ENCODE measurements around the gene SIAE.
A peak's percentile ranks its signal among the peaks of the same experiment; 100 is the strongest.

SIAE gene

GRCh38 chr11:124670732-124671131 lies 2.8 kb downstream of the SIAE start:
- intact Hi-C loops (cut with DNase I), result loop anchor here (5.0 kb wide), 1 partner anchor 77 kb away; no protein-coding TSS in a partner anchor
- peak in 32 of 42 donors; percentile 25 to 78 (median 50) for DNase-seq

GRCh38 chr11:124669193-124669592 lies 4.3 kb downstream of the SIAE start:
- intact Hi-C loops (cut with DNase I), result loop anchor here (5.0 kb wide), 1 partner anchor 168 kb away; no protein-coding TSS in a partner anchor
- DNase-seq, result peak in 27 of 42 donors; percentile 17 to 83 (median 52)

DNA sequence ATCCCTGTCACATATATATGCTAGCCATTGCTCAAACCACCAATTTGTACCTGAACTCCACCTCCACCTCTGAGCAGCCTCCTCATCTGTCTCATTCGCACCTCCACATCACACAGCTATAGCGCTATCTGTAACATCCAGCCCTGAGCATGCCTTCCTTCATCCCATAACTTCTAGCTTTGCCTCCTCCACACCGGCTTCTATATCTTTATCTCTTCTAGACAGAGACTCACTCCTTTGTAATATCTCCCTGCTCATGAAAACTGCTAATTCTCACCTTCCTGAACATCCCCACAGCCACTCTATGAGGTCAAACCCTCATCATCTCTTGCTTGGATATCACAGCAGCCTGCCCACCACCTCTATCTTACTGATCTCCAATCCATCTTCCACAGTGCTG lies 5.9 kb downstream of the SIAE start:
- intact Hi-C loops (cut with DNase I), result loop anchor here (5.0 kb wide), 1 partner anchor 170 kb away; no protein-coding TSS in a partner anchor
- DNase-seq, result peak in 11 of 42 donors; percentile 16 to 69 (median 30)

DNA sequence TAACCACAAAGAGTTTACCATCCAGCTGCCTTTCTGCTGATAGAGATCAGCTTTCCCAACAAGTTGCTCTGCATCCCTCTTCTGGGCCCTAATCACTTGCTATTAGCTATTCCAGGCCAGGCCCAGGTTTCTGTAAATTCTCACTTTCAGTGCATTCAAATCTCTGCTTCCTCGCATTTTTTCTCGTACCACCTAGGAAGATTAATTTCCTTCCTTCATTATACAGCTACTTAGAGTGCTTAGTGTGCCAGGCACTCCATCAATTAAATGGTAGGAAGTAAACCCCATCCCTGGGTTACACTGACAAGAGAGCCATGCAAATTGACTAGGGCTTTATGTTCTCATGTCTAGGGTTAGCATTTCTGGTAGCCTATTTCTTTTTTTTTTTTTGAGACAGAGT lies 9.7 kb downstream of the SIAE start:
- intact Hi-C loops (cut with DNase I), result no loop called here
- no peak for DNase-seq

DNA sequence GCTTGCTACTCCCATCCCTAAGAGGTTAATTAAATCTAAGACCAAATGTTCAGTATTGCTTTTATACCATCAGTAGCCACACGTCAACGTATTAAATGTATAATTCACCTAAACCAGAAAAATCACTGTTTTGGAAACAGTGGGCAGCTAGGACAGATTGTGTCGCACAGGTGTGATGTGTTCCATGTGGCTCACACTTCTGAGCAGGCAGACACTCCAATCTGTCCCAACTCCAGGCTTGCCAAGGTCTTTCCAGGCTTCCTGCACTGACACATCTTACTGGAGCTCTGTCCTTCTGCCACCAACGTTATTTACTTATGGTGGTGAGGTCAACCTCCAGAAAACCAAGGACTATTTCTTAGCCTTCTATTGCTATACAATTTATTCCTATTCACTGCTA lies 11.4 kb downstream of the SIAE start:
- DNase-seq, result no peak

GRCh38 chr11:124661553-124661952 lies 12.0 kb downstream of the SIAE start:
- DNase-seq, result no peak
- intact Hi-C loops (cut with DNase I), result no loop called here

More for the DNA sequence above, 11.4 kb downstream of the SIAE start:
- intact Hi-C loops (cut with DNase I), result no loop called here

DNA sequence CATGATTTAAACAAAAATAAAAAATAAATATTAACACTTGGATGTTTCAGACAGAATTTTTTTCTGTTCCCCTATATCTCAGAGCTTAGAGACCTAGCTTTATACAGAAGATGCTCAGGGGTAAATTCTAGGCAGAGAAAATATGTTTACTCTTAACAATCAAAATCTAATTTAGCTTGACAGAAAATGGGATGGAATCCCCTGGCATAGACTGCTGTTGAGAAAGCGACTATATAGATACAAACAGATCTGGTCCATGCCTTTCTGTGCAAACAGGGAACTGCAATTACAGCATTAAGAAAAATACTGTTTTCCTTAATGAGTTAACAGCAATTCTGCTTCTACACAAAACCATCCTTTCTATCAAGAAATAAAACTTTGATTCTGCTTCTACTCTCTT lies 14.6 kb downstream of the SIAE start:
- DNase-seq, result no peak
- intact Hi-C loops (cut with DNase I), result no loop called here

GRCh38 chr11:124658501-124658900 lies 15.0 kb downstream of the SIAE start:
- no peak for DNase-seq
- intact Hi-C loops (cut with DNase I), result no loop called here

DNA sequence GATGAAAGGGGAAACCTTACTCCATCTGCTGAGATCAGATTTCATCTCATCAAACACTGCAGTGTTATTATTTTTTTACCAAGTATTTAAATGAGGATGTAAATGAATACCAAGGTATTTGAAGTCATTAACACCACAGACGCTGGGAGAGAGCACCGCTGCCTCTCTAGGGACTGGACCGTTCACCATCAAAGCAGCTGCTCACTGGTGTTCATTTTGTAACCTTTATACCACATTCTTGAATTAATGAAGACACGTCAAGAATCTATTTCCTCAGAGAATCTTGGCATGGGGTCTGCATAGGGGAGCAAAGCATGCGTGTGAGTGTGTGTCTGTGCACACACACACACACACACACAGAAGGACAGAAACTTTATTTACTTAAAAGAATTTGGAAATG lies 15.6 kb downstream of the SIAE start:
- intact Hi-C loops (cut with DNase I), result no loop called here

GRCh38 chr11:124656774-124657630 lies 16.5 kb downstream of the SIAE start:
- intact Hi-C loops (cut with DNase I), result no loop called here

More for the DNA sequence above, 15.6 kb downstream of the SIAE start:
- DNase-seq, result no peak

GRCh38 chr11:124648610-124649009 lies 24.9 kb downstream of the SIAE start:
- intact Hi-C loops (cut with DNase I), result no loop called here
- no peak for DNase-seq

More at GRCh38 chr11:124656774-124657630, 16.5 kb downstream of the SIAE start:
- DNase-seq, result peak in 39 of 42 donors; percentile 17 to 93 (median 65)

GRCh38 chr11:124646148-124646547 lies 27.4 kb downstream of the SIAE start:
- intact Hi-C loops (cut with DNase I), result no loop called here
- no peak for DNase-seq

- DNase-seq, result peak; percentile 38 to 87 (median 69)
- intact Hi-C loops (cut with DNase I), result no loop called here
Measured at GRCh38 chr11:124644426-124645280, 28.9 kb downstream of the SIAE start.

GRCh38 chr11:124643605-124644425 lies 29.7 kb downstream of the SIAE start:
- intact Hi-C loops (cut with DNase I), result no loop called here
- DNase-seq, result no peak

- intact Hi-C loops (cut with DNase I), result no loop called here
- DNase-seq, result no peak
Measured at GRCh38 chr11:124643042-124643604, 30.4 kb downstream of the SIAE start.

- intact Hi-C loops (cut with DNase I), result no loop called here
- no peak for DNase-seq
Measured at GRCh38 chr11:124642628-124643027, 30.9 kb downstream of the SIAE start.

DNA sequence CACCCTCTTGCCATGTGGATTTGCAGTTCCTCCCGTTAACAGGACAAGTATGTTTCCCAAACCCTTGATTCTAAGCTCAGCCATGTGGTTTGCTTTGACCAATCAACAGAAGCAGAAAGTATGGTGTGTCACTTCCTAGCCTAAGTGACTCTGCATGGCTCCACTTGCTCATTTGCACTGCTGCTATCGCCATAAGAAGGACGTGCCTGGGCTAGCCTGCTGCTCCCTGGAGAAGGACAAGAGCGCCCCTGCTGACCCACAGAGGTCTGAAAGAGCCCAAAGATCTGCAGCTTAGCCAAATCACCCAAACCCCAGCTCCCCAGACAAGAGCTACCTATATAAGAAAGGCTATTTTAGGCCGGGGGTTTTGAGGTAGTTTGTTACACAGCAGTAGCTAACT lies 32.9 kb downstream of the SIAE start:
- no peak for DNase-seq
- intact Hi-C loops (cut with DNase I), result no loop called here

- no peak for DNase-seq
- intact Hi-C loops (cut with DNase I), result no loop called here
Measured at GRCh38 chr11:124639186-124639585, 34.4 kb downstream of the SIAE start.

GRCh38 chr11:124638500-124638899 lies 35.0 kb downstream of the SIAE start:
- intact Hi-C loops (cut with DNase I), result no loop called here
- no peak for DNase-seq
